Stimulated activated naive CD4-positive, alpha-beta T cell treated with Interleukin-2 at 50 U/mL for 16 hours (primary cell): ENCODE data around the gene DNM3.

Experiments
- DNase-seq: peaks from one replicate; lab custom pipeline; 2025; lab: John Stamatoyannopoulos, UW

DNM3 gene

GRCh38 chr1:171919891-171920887 lies 78.9 kb downstream of the DNM3 start:
- DNase-seq: no peak

- no peak for DNase-seq
Observed at GRCh38 chr1:171922999-171923398, 81.7 kb downstream of the DNM3 start.

GRCh38 chr1:171929121-171929520 lies 87.8 kb downstream of the DNM3 start:
- no peak for DNase-seq

- no peak for DNase-seq
Observed at GRCh38 chr1:171931752-171932151, 90.5 kb downstream of the DNM3 start.

- DNase-seq: no peak
Observed at GRCh38 chr1:171934664-171935063, 93.4 kb downstream of the DNM3 start.

- no peak for DNase-seq
Observed at GRCh38 chr1:171935086-171935485, 93.8 kb downstream of the DNM3 start.

- DNase-seq: no peak
Observed at GRCh38 chr1:171935664-171936063, 94.4 kb downstream of the DNM3 start.

- DNase-seq: no peak
Observed at GRCh38 chr1:171937938-171938337, 96.6 kb downstream of the DNM3 start.

- no peak for DNase-seq
Observed at GRCh38 chr1:171939740-171940139, 98.4 kb downstream of the DNM3 start.

GRCh38 chr1:171940368-171940767 lies 99.1 kb downstream of the DNM3 start:
- DNase-seq: no peak

GRCh38 chr1:171941920-171942319 lies 100.6 kb downstream of the DNM3 start:
- DNase-seq: no peak

GRCh38 chr1:171943973-171944561 lies 102.8 kb downstream of the DNM3 start:
- no peak for DNase-seq

GRCh38 chr1:171948511-171948910 lies 107.2 kb downstream of the DNM3 start:
- no peak for DNase-seq

- no peak for DNase-seq
Observed at GRCh38 chr1:171949316-171949715, 108.0 kb downstream of the DNM3 start.

- no peak for DNase-seq
Observed at GRCh38 chr1:171953835-171954234, 112.5 kb downstream of the DNM3 start.

GRCh38 chr1:171954361-171954760 lies 113.1 kb downstream of the DNM3 start:
- DNase-seq: no peak

- DNase-seq: no peak
Observed at GRCh38 chr1:171961861-171962260, 120.6 kb downstream of the DNM3 start.

GRCh38 chr1:171963762-171964161 lies 122.5 kb downstream of the DNM3 start:
- no peak for DNase-seq

GRCh38 chr1:171965777-171966176 lies 124.5 kb downstream of the DNM3 start:
- no peak for DNase-seq

GRCh38 chr1:171966426-171967220 lies 125.3 kb downstream of the DNM3 start:
- DNase-seq: no peak

- DNase-seq: no peak
Observed at GRCh38 chr1:171969226-171969625, 127.9 kb downstream of the DNM3 start.

GRCh38 chr1:171969813-171970212 lies 128.5 kb downstream of the DNM3 start:
- no peak for DNase-seq

- DNase-seq: no peak
Observed at GRCh38 chr1:171972846-171973245, 131.5 kb downstream of the DNM3 start.
